Subcutaneous preadipocyte (primary cell): ENCODE results near the gene LRRC61. TPM values are rescaled to one million over a fixed set of nuclear protein-coding genes. Genes with fewer than 3 reads are reported as not detected.

Experiments
- total RNA-seq: library from RNA; depleted of rRNA; stranded (reverse); fragments of >200 nt; gene quantifications from 2 replicates; pipeline ENCODE4 v1.2.3, GENCODE V29; 2012

The LRRC61 gene, protein sequence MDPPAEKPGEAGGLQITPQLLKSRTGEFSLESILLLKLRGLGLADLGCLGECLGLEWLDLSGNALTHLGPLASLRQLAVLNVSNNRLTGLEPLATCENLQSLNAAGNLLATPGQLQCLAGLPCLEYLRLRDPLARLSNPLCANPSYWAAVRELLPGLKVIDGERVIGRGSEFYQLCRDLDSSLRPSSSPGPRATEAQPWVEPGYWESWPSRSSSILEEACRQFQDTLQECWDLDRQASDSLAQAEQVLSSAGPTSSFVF
- total RNA-seq, result under 0.01 TPM in 1 of 2 replicates, not detected in the other

DNA sequence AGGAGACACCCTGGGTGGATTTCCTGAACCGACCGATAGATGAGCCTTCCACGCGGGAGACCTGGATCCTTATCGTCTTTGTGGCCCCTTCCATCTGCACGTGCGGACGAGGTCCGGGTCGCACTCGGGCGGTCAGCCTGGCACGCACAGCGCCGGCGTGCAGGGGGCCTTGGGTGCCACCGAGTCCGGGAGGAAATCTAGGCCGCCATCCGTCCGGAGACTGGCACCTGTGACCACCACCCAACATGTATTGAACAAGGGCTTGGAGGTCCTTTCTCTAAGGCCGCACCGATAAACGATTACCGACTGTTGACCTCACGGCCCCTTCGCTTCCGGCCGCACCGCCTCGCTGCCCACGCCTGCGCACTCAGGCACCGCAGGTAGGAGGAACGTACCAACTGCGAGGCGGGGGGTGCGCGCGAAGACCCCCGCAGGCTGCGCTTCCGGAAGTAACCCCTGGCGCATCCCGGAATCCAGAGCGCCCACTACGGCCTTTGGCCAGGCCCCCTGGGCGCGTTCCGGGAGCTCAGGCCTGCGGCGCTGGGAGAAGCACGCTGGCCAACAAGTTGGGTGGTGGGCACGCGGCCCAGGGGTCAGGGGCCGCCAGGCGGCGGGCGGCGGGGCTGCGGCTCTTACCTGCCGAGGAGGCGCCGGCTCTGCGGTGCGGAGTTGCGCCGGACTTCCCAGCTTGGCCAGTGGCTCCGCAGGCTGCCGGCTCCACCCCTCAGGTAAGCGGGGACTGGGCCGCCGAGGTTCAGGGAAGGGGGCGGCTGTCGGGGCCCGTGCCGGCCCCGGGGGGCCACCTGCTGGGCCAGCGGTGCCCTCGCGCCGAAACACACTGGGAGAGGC is at the start of gene LRRC61, which contains the start of gene ACTR3C:
Gene LRRC61 (plus strand): TSS at position 523 of the 849 bp plus-strand sequence. CDS start 13,507 bp downstream, outside the sequence.
Gene ACTR3C (minus strand): TSS at position 713 of the 849 bp plus-strand sequence. CDS start 28,249 bp downstream, outside the sequence.

DNA sequence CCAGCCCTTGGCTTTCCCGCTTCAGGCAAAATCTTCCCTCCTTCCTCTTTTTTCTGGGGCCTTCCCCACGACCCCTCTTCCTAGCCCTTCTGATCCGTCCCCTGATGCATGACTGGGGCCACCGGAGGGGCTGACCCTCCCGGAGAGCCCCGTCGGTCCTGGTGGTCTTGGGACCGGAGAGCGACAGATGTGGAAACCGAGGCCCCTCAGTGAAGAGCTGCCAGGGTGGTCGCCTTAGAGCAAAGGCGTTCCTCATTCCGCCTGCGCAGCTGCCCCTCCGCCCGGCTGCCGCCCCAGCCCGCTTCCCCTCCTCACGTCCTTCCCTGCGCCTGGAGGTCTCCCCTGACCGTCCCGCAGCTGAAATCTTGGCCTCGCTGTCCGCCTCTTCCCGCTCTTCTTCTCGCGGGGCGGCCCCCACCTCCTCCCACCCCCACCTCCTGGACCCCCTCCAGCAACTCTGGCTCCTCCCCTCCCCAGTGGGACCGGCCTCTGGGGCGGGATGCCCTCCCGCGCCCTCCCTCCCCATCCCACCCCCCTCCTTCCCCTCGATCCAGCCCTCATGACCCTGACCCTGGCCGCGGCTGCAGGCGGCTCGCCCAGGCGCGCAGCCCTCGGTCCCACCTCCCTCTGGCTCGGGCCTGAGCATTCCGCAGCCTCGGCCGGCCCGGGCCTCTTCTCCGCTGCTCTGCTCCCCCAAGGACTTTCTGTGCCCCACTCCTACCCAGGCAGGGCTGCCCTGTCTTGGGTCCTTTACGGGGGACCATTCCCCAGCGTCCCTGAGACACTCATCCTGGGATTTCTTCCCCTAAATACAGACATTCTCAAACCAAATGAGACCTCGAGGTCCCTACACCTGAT is 18.3 kb downstream of the LRRC61 start, which contains the start of gene RARRES2:
Gene RARRES2 (minus strand): TSS at position 367 of the 858 bp plus-strand sequence. CDS start 1,020 bp downstream, outside the sequence.

DNA sequence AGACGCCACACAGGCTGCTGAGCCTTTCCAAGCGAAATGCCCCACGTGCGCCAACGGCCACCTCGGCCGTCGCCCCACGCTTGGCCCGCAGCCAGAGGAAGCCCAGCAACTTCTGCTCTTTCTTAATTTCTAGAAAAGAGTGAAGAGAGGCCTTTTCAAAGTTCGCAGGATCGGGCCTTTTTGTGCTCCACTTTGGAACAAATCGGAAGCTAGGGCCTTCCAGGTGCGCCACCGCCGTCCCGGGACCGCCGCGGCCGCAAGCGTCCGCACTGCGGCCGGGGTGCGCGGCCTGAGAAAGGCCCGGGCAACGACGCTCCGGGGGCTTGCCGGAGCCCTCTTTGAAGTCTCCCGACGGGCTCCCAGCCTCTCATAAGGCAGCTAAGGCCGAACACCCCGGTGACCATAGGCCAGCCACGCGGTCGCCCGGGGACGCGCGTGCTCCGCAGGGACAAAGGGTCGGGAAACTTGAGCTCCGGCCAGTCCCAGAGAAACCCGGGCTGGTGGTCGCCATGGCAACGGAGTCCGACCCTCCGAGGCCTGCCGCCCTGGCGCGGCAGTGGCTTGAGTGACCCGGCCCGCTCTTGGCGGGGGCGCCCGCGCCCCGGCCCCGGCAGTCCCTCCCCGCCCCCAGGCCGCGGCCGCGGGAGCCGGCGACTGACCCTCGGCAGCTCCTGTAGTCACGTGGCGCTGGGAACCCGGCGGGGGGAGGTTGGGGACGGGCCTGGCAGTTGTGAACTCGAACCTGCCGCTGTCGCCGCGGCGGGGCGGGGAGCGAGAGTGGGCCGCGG is 45.1 kb downstream of the LRRC61 start, which contains the start of gene REPIN1:
Gene REPIN1 (plus strand): TSS at position 727 of the 788 bp plus-strand sequence. CDS start 890 bp downstream, outside the sequence.

DNA sequence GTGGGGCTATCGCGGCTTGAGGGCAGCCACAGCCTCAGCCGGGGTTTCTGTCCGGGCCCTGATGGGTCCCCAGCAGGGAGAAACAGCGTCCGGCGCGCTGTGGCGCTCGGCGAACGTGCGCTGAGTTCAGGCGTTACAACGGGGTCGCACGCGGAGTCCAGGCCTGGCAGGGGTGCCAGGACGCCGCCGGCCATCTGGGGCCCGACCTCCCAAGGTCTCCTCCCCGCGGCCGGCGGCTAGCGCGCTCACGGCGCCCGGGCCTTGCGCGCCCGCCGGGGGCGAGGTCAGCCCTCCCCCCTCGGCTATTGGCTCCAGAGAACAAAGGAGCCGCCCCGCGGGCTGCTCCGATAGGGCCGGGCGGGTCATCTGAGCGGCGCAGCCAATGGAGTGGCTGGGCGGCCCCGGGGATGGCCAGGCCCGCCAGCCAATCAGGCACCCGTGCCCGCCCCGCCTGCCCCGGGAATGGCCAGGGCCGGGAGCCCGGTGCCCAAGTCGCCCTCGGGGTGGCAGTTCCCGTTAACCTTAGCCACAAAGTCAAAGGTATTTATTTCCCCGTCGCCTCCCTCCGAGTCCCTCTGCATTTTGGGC is 55.8 kb downstream of the LRRC61 start, which contains the start of gene ZNF775:
Gene ZNF775 (plus strand): TSS at position 478 of the 588 bp plus-strand sequence. CDS start 9,141 bp downstream, outside the sequence.

Other genes with a start within 250 kb of the LRRC61 start
- 0.20 and 0.37 TPM in 2 replicates for gene ACTR3C, start 190 bp downstream of the LRRC61 start, total RNA-seq
- not detected in 2 replicates for gene RARRES2, start 18.3 kb downstream of the LRRC61 start, total RNA-seq
- 33.4 and 43.4 TPM in 2 replicates for gene REPIN1, start 45.5 kb downstream of the LRRC61 start, total RNA-seq
- gene ZNF775, start 56.0 kb downstream of the LRRC61 start, total RNA-seq, result 3.7 and 4.9 TPM in 2 replicates
- not detected in 2 replicates for gene GIMAP8, start 127.3 kb downstream of the LRRC61 start, total RNA-seq
- gene GIMAP7, start 191.5 kb downstream of the LRRC61 start, total RNA-seq, result not detected in 2 replicates
- gene GIMAP4, start 244.0 kb downstream of the LRRC61 start, total RNA-seq, result under 0.01 TPM in 1 of 2 replicates, not detected in the other